NCI-H510A treated with DMSO at 0.1 percent for 48 hours (cell line): ENCODE measurements around the gene RGS6.

ENCODE experiments used
- DNase-seq: peaks from one replicate; lab custom pipeline; 2025; lab: John Stamatoyannopoulos, UW

The RGS6 gene

DNA sequence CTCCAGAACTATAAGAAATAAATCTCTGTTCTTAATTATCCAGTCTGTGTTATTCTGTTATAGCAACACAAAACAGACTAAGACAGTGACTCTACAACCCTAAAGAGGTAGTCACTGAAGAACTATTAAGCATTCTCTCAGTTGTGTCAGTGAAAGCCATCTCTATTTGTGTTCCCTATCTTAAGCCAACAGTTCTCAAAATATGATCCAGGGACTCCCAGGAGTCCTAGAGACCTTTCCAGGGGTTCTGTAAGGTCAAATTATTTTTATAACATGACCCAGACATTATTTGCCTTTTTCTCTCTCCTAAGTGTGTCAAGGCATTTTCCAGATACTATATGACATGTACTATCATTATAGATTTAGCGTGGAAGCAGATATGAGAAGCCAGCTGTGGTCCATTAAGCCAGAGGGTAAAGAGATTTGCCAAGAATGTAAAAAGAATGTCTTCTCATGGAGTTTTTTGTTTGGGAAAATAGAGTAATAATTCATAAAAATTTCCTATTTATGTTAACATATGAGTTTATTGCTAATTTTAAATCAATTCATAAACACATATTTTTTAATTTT lies 315.8 kb downstream of the RGS6 start:
- DNase-seq: no peak

DNA sequence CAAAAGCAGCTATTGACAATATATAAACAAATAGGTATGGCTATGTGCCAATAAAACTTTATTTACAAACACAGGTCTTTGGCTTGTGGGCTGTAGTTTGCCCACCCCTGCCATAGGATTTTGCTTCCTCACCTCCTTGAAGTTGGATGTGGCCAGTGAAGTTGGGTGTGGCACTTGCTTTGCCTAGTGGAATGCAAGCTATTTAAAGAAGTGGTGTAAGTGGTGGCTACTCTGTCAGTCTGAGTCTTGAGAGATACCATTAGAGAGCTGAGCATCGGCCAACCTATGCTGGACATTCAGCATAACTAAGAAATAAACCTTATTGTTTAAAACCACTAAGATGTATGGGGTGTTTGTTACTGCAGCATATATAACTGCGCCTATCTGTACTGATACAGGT lies 321.3 kb downstream of the RGS6 start:
- no peak for DNase-seq

DNA sequence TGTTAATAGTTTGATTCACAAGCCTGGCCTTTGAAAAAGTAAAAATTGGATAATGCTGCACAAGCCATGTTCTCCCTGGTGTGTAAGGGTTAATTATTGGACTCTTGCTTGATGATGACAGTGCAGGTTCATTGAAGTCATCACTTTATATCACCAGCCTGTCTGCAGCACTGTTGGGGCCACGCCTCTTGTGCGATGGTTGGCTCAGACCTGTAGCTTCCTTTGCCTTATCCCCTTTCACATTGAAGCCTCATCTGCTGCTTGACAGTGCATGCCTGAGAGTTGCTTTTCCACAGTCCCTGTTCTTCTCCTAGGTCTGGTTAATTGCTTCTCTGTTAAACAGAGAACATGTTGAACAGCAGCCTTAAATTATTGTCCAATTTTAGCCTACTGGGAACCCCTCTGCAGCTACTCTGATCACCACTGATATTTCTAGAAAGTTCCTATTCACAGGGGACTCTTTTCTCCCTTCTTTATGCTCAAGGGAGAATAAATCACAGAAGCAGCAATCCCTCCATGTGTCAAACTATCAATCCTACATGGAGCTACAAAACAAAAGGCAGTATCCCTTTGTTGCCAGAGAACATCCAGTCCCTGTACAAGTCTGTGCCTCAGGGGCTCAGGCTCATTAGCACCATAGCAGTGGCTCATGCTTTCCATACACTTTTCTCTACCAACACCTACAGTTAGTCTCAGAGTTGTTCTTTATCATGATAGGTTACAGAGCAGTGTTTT lies 322.1 kb downstream of the RGS6 start:
- no peak for DNase-seq

DNA sequence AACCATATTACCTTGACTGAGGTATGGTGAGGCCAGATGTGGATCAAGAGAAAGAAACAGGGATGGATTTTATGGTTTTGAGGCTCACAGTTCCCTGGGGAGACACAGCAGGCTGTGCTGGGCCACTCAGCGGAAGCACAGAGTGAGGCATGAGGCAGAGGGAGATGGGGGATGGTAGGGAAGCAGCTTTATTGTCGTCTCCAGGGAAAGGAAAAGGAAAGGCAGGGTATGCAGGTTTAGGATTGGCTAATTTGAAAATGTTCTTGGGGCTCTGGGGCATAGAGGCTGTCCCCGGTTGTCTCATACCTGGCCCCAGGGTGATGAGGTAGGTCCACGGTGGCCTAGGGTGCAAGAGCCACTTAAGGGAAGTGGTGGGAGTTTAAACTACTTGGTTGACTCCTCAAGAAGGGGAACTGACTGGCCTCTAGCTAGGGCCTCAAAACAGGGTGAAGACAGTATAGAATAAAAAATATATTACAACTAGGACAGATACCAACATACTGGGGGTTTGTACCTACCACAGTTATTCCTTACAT lies 322.8 kb downstream of the RGS6 start:
- no peak for DNase-seq

DNA sequence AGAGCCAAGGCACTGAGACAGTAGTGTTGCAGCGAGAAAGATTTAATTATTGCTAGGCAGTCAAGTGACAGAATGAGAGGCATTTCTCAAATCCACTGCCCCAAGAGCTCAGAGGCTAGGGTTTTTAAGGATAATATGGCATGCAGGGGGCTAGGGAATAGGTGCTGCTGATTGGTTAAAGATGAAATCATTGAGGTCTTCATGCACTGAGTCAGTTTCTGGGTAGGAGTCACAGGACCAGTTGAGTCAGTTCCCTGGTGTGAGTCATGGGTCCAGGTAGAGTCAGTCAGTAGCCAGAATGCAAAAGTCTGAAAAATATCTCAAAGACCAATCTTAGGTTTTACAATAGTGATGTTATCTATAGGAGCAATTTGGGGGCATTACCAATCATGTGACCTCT lies 323.8 kb downstream of the RGS6 start:
- DNase-seq: no peak

DNA sequence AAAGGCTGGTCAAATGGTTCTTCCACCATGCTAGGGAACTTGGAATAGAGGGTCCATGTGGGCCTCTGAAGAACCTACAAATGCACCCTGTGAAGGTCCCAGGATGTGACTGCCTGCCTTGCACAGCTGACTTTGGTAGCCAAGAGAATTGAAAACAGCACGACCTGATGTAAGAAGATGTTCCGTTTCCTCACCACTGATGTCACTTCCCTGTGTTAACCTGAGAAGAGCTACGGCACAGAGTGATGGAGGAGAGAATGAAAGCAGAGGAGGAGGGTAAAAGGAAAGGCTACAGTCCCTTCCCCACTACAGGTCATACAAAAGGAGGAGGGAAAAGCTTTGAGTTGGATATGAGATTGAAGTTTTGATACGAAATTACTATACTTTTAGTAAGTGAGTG lies 328.8 kb downstream of the RGS6 start:
- no peak for DNase-seq

DNA sequence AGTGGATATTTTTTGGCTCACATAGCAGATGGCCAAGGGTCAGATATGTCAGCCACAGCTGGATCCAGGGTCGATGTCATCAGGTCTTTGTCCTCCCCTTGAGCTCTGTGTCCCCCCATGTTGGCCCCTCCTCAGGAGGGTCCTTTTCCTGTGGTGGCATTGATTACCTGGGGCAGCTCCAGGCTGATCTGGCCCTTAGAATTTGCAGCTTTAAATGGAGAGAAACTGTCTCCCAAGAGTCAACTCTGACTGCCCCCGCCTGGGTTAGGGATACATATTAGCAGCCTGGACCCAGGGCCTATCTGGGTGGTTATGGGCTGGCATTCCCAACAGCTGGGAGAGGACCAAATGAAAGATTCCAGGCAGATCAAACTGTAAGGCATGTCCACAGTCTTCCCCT lies 330.5 kb downstream of the RGS6 start:
- no peak for DNase-seq

DNA sequence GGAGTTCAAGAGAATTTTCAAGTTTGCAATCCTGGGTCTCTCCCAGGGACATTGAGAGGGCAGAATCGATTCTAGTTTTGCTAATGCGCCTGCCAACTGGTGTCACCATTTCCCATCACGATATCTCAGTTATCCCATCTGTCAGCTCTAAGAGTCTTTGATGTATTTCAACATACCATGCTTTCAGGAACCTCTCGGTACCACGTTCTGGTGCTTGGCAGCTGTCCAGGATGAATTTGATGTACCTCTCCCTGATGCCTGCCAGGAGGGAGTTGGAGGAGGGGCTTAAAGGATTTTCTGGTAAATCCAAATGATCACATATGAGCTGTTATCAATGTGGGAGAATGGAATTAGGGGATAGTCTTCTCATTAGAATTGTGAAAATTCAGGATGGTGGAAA lies 332.5 kb downstream of the RGS6 start:
- DNase-seq: no peak

DNA sequence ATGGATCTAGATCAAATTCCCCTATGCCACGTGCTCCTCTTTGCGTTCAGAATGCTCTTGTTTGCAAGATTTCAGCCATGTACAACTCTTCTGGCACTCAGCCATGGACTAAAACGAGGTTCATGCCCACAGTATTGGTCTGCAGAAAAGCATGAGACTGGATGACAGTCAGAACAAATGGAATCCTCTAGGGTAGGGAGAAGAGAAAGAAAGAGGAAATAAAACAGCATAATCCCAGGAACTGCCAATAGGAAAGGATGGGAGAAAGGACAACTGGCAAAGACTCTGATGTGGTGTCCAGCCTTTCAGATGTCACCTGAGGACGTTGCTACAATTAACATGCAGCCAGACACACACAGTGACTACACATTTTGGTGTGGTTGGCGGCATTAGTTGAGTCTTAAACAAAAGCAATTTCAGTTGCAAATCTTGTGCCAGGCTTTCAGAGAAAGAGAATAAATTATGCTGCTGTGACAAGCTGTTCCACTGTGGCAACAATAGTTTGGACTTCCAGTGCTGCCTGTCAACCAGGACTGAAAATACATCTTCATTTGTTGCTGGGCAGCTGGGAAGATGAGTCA lies 338.0 kb downstream of the RGS6 start:
- no peak for DNase-seq

DNA sequence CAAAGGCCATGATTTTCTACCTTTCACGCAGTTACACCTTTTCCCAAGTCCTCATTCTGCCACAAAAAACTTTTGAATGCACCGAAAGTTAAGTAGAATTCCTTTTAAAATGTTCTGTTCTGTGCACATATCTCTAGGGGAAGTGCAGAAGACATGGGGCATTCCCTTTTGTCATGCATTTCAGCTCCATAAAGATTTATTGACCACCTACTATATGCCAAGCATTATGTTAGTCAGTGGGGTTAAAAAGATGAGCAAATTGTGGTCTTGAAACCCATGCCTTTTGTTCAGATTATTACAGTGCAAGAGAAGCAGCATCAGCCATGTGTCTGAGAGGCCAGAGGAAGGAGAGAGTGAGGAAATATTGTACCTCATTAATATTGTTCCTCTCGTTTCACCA lies 338.5 kb downstream of the RGS6 start:
- DNase-seq: no peak

DNA sequence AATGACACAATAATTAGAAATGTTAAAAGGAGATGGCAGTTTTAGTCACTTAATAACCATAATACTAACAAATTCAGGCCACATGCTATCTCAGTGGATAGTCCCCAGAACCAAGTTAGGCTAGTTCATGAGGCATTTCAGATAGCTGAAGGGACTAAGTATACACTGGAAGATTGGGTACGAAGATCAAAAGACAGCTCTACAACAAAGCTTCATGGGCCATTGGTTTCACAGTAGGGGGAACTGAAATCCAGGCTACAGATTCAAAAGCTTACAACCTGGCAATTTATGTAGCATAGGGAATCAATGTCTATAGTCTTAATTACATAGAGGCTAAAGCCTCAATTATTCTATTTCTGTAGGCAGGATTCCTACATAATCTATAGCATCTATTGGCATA lies 343.0 kb downstream of the RGS6 start:
- DNase-seq: no peak

DNA sequence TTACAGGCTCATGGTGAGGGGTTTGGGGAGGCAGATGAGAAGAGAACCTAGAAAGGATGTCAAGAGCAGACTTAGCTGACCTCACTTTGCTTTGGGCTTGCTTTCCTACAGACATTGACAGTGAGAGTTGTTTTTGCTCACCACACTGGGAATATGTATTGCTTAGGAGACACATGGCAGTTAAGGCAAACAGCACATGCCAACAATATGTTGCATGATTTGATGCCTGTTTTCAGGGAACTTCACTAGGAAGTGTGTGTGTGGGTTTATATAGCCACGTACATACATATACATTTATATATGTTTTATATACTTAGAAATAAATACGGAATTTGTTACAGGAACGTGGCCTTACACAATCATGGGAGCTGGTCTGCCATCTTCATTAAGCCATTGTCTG lies 346.1 kb downstream of the RGS6 start:
- no peak for DNase-seq

DNA sequence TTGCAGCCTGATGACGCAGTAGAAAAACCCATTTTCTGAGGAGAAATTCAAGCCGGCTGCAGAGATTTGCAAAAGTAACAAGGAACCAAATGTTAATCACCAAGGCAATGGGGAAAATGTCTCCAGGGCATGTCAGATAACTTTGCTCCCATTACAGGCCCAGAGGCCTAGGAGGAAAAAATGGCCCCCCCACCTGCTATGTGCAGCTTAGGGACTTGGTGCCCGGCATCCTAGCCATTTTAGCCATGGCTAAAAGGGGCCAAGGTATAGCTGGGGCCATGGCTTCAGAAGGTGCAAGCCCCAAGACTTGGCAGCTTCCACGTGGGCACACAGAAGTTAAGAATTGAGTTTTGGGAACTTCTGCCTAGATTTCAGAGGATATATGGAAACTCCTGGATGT lies 351.9 kb downstream of the RGS6 start:
- no peak for DNase-seq

DNA sequence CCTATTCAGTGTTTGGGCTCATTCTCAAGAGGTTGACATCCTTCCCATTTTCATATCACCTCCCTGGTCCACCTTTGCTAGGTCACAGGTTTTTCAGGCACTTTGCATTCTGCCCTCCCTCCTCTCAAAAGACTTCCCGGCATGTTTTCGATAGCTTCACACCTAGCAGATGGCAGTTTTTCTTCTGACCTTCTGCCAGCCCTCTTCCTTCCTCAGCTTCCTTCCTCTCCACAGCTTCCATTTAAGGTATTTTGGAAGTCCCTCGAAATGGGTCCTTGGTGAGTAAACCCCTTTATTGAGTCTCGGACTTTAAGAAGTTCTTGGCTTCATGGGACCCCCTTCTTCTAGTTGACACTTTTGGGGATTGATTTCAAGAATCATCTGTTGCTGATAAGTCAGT lies 358.0 kb downstream of the RGS6 start:
- DNase-seq: no peak

DNA sequence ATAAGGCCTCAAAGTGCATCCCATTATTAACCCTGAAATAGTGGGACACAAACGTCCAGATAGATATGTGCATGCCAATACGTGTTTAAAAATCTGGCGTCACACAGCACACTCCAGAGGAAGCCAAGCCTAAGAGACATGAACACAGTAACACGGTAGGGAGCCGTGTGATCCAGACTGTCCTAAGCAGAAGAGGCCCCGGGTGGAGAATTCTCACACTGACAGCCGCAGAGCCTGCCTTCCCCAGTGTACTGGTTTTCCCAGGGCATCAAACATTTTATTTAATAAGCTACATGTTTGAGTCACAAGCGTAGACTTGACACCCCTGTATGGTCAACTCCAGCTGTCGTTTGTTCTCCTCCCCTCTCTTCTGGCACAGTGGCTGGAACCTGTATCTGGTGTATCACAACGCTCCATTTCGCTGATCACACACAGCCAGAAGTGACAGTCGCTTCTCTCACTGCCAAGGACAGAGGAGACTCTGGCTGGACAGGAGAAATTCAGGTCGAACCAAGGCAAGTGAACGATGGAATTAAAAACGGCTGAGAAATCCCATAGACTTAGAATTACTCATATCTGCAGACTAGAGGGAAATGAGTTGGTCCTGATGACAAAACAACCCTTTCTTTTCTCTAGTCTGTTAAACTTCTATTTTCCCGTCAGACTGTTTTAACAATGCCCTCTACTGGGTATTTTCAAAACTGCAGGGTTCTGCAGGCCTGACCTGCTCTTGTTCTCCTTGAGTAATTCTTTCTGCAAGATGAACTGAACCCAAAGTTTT lies 359.9 kb downstream of the RGS6 start:
- peak; percentile 73 for DNase-seq

DNA sequence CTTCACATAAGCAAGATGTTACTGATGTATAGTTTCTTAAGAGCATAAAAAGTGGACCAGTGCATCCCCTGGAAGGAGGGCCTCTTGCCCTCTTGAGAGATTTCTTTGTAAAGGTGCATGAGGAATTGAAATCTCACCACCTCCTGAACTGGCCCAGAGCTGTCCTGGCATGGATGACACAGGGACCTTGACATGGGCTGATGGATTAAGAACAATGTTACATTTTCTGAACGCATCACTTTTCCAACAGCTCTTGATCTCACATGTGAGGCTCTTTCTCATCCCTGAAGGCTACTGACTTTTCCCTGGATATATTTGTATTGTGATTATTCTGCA lies 360.4 kb downstream of the RGS6 start:
- no peak for DNase-seq

DNA sequence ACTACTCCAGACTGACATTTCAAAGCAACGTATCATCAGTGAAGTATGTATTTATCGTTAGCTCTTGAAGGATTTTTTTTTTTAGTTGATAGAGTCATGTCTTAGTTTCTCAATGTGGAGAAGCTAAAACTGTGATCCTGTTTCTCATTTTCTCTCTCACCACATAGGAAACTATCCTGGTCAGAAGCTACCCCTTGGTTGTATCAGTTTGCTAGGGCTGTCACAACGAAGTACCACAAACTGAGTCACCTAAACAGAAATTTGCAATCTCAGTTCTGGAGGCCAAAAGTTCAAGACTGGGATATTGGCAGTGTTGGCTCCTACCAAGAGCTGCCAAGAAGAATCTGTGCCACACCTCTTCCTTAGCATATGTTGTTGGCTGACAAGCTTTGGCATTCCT lies 369.1 kb downstream of the RGS6 start:
- no peak for DNase-seq

DNA sequence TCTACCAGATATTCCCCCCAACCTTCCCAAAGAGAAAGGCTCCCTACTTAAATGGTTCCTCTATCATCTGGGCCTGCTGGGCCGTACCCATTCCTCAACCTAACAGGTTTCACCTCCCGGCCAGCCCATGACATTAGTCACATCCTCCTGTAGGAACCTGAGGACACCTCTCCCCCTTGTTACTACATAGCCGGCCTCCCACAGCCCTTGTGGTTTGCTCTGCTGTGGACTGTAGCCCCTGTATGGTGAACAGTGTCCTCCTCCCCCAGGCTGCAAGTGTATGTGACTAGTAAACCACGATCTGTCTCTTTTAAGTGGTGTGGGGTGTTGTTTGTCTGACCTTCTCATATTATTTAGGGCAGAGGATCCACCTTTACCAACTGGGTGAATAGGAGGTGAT lies 371.7 kb downstream of the RGS6 start:
- no peak for DNase-seq

DNA sequence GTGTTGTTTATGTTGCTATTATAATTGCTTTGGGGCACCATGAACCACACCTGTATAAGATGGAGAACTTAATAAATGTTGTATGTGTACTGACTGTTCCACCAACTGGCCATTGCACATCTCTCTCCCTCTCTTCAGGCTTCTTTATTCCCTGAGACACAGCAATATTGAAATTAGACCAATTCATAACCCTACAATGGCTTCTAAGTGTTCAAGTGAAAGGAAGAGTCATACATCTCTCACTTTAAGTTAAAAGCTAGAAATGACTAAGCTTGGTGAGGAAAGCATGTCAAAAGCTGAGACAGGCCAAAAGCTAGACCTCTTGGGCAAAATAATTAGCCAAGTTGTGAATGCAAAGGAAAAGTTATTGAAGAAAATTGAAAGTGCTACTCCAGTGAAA lies 373.3 kb downstream of the RGS6 start:
- no peak for DNase-seq

DNA sequence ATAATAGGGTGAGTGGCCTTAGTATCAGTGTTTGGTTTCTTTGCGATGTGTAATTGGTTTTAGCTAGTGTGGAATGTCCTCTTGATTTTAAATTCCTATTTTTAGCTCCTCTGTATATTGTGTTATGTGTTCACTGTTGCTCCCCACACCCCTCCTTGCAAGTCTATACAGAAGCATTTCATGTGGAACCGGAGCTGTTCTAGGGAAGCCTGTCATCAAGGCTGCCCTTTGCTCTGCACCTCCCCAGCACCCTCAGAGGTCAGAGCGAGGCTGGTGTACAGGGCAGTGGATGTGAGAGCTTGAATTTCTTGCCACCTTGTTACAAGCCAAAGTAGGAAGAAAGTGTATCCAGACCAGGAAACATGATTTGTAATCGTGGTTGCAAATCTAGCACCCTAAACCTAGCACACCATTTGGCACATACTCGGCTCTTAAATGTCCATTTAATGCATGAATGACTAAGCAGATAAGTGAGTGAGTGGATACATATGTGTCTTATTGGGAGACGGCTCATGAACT lies 376.8 kb downstream of the RGS6 start:
- no peak for DNase-seq

DNA sequence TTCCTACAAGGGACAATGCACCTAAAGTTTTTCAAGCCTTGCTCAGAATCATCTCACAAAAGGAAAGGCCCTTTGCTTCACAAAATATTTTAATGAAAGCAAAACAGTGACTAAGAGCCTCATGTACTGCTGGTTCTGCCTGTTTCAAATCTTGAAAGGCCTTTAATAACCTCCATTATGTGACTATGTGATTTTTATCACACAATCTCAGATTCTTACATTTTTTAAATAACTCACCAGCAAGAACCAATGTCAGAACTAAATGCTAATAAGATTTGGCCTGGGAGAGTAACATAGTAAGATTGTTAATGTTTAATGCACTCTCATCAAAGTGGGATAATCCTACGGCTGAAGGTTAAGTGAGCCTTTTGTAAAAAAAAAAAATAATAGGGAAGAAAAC lies 378.9 kb downstream of the RGS6 start:
- DNase-seq: no peak

DNA sequence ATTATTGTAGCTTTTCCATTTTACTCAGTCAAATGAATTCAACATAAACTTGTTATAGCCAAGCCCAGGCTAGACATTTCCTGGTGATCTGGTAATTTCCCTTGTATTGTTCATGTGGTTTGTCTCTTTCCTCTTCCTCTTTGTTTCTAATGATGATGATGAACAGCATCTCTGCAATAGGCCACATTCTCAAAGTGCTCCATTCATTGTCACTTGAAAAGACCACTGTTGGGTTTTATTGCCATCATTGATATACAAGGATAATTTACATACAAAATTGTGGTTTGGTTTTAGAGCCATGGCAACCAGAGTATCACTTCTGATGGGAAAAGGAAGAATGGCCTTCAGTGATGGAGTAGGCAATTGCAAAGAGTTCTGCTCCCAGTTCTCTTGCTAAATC lies 379.3 kb downstream of the RGS6 start:
- no peak for DNase-seq
